WTC11 (cell line): ENCODE data around the gene NCCRP1.

Experiments
- CTCF ChIP-seq: fragments of 200-600 bp; IDR thresholded peaks from 2 replicates; pipeline ENCODE4 v1.8.0; 2022; ENCODE audit warnings: antibody characterized with exemption
- E2F1 ChIP-seq: sonication (generic); formaldehyde crosslinking; IDR thresholded peaks from 2 replicates; pipeline ENCODE4 v1.8.0; 2022; ENCODE audit warnings: mild to moderate bottlenecking, missing genetic modification reagents
- RELA ChIP-seq: sonication (generic); formaldehyde crosslinking; IDR thresholded peaks from 2 replicates; pipeline ENCODE4 v1.8.1; 2022; ENCODE audit warnings: missing genetic modification reagents, mild to moderate bottlenecking, borderline replicate concordance
- ZNF121 ChIP-seq: sonication (generic); formaldehyde crosslinking; IDR thresholded peaks from 2 replicates; pipeline ENCODE4 v1.8.0; 2023; ENCODE audit warnings: missing genetic modification reagents
- ZNF138 ChIP-seq: sonication (generic); formaldehyde crosslinking; conservative IDR thresholded peaks from 2 replicates; pipeline ENCODE4 v1.8.1; 2022; ENCODE audit warnings: mild to moderate bottlenecking, moderate library complexity, missing genetic modification reagents
- ZNF281 ChIP-seq: sonication (generic); formaldehyde crosslinking; IDR thresholded peaks from 2 replicates; pipeline ENCODE4 v1.8.0; 2023; ENCODE audit warnings: mild to moderate bottlenecking, missing genetic modification reagents
- ZNF512 ChIP-seq: sonication (generic); formaldehyde crosslinking; IDR thresholded peaks from 2 replicates; pipeline ENCODE4 v1.8.1; 2022; ENCODE audit warnings: missing genetic modification reagents, borderline replicate concordance
- ZSCAN18 ChIP-seq: fragments of 250-450 bp; sonication (Bioruptor Pico); IDR thresholded peaks from 2 replicates; pipeline ENCODE4 v2.1.2; 2022; ENCODE audit warnings: mild to moderate bottlenecking, moderate library complexity
- TF ChIP-seq, protein P1 (sequence below): sonication (generic); formaldehyde crosslinking; IDR thresholded peaks from 2 replicates; pipeline ENCODE4 v1.8.0; 2022; ENCODE audit warnings: mild to moderate bottlenecking, missing genetic modification reagents
- TF ChIP-seq, protein P2 (sequence below): sonication (generic); formaldehyde crosslinking; IDR thresholded peaks from 2 replicates; pipeline ENCODE4 v1.8.1; 2022; ENCODE audit warnings: low read depth, missing genetic modification reagents, borderline replicate concordance

DNA sequence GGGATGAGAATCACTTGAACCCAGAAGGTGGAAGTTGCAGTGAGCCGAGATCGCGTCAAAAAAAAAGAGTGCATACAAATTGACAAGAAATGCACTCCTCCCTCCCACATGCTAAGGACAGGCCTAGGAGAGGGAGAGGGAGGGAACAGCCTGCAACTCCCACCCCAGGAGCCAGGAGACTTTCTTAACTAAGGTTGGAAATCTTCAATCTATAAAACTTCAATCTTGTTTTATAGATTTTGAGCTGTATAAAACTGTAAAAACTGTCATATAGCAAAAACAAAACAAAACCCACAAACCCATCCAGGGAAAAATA is 8.6 kb downstream of the NCCRP1 start:
- TF ChIP-seq, protein P1, sequence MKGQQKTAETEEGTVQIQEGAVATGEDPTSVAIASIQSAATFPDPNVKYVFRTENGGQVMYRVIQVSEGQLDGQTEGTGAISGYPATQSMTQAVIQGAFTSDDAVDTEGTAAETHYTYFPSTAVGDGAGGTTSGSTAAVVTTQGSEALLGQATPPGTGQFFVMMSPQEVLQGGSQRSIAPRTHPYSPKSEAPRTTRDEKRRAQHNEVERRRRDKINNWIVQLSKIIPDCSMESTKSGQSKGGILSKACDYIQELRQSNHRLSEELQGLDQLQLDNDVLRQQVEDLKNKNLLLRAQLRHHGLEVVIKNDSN (CRISPR knock-in tag) = no peak
- no peak for TF ChIP-seq RELA (CRISPR knock-in tag)
- TF ChIP-seq CTCF = no peak
- TF ChIP-seq, protein P2, sequence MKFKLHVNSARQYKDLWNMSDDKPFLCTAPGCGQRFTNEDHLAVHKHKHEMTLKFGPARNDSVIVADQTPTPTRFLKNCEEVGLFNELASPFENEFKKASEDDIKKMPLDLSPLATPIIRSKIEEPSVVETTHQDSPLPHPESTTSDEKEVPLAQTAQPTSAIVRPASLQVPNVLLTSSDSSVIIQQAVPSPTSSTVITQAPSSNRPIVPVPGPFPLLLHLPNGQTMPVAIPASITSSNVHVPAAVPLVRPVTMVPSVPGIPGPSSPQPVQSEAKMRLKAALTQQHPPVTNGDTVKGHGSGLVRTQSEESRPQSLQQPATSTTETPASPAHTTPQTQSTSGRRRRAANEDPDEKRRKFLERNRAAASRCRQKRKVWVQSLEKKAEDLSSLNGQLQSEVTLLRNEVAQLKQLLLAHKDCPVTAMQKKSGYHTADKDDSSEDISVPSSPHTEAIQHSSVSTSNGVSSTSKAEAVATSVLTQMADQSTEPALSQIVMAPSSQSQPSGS (CRISPR knock-in tag) = no peak
- TF ChIP-seq E2F1 = no peak
- TF ChIP-seq ZSCAN18 (CRISPR knock-in tag) = no peak
- TF ChIP-seq ZNF138 = no peak
- TF ChIP-seq ZNF512 (CRISPR knock-in tag) = no peak
- no peak for TF ChIP-seq ZNF121 (CRISPR knock-in tag)
- TF ChIP-seq ZNF281 = no peak
